SK-N-DZ (cell line): ENCODE data around the gene OR52K1.
"Not testable (repeated sequence)": the region's sequence is repeated elsewhere in the genome, so short reads cannot be mapped to it uniquely, and the experiment has no call there.

Source experiments
- DNase-seq: peaks from one replicate; pipeline ENCODE4 v3.0.0-alpha.2; 2015; ENCODE audit warnings: low spot score

OR52K1 gene

DNA sequence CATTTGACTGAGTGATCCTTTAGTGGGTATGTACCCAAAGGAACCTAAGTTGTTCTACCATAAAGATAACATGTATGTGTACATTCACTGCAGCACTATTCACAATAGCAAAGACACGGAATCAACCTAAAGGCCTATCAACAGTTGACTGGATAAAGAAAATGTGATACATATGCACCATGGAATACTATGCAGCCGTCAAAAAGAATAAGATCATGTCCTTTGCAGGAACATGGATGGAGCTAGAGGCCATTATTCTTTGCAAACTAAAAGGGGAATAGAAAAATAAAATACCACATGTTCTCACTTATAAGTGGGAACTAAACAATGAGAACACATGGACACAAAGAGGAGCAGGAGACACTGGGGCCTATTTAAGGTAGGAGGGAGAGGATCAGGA is 9.0 kb downstream of the OR52K1 start:
- not testable (repeated sequence) for DNase-seq

DNA sequence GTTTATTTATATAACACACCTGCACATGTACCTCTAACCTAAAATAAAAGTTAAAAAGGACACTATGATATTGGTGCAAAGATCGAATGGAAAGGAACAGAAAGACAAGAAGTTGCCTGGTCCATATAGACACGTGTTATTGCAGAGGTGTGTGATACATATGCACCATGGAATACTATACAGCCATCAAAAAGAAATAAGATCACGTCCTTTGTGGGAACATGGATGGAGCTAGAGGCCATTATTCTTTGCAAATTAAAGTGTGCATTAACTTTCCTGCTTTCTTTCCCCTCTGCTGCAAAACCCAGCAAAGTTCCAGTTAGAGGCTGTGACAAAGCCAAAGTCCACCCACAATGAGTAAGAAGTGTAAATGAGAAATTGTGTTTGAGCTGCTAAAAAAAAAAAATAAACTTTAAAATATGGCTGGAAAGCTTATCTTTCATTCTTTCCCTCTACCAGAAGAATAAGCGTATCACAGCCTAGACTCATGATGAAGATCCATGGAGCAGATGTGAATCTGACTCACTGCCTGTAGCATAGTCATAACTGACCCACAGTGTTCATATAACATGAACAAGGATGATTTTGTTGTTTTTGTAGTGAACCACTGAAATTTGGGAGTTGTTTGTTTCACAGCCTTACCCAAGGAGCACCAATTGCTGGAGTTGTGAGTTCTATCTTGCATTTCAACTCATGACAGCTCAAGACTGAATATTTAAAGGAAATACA is 9.6 kb downstream of the OR52K1 start:
- DNase-seq, result no peak

DNA sequence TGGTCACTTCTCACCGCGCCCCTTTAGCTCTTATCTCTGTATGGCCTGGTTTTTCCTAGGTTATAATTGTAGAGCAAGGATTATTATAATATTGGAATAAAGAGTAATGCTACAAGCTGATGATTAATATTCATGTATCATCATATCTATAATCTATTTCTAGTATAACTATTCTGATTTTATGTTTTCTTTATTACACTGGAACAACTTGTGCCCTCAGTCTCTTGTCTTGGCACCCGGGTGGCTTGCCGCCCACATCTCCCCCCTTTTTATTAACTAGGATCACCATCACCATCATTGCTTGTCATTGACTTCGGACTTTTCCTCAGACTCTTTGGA is 11.0 kb downstream of the OR52K1 start:
- no peak for DNase-seq

DNA sequence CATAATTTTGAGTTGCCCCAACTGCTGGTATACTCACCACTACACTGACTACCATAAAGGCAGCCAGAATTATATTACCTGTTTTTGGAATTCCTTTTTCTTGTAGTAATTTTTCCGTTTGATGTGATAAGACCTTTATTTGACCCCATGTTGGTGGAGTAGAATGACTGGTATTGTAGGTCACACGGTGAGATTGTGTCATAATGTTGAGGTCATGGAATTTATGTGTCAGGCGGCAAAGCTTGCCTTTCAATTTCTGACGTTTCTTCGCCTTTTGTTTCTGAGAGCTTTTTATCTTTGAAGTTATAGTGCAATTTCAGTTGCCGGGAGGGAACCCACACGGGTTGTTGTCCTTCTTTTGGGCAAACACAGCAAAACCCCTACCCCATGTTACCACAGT is 13.0 kb downstream of the OR52K1 start:
- no peak for DNase-seq

DNA sequence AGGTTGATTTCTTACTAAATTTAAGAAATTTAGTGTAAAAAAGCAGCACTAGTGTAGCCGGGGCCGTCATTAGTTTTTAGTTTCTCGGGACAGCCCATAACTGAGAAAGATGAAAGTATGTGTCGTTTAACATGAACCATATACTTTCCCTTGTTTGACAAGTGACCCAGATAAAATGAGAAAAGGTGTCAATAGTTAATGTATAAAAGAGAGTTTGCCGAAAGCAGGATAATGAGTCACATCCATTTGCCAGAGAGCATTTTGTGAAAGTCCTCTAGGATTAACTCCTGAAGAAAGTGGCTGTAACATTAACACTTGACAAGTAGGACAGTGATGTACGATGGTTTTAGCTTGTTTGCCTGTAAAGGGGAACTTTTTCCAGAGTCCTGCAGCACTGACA is 13.5 kb downstream of the OR52K1 start:
- DNase-seq, result no peak

DNA sequence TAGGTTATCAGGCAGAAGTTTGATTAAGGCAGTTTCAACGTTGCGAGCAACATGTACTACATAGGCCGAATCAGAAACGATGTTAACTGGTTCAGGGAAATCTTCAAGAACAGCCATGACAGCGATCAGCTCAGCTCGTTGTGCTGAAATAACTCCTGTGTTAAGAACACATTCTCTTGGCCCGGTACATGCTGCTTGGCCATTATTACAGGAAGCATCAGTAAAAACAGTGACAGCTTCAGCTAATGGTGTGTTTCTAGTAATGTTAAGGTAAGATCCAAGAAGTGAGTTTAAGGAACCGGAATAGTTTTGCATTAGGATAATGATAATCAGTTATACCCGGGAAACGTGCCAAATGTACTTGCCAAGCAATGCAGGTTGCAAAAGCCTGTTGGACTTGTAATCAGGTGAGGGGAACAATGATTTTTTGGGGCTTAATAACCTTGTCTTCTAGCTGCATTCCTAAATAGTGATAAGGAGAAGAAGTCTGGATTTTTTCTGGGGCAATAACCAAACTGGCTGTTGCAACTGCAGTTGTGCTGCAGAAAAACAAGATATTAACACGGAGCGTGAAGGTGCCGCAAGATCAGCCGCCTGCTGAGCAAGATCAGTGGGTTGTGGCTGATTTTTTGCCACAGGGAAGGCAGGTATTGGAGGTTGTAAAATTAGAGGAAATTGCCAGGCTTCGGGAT is 14.3 kb downstream of the OR52K1 start:
- no peak for DNase-seq

DNA sequence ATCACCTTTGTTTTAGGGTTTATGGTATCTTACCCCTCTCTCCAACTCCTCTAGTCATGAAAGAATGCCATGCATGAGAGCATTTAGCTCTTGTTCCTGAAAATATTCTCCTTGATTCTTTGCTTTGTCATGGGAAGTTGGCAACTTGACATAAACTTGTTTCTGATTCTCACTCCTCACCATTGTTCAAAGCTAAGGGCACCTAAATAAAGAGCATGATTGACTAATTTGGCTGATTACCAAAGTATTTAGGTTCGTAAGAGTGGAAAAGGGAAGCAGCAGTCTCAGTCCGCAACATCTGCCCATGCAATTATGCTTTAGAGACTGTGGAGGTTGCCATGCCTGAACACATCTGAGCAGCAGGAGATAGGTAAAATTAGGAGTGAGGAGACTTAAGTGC is 26.4 kb downstream of the OR52K1 start:
- DNase-seq, result no peak

DNA sequence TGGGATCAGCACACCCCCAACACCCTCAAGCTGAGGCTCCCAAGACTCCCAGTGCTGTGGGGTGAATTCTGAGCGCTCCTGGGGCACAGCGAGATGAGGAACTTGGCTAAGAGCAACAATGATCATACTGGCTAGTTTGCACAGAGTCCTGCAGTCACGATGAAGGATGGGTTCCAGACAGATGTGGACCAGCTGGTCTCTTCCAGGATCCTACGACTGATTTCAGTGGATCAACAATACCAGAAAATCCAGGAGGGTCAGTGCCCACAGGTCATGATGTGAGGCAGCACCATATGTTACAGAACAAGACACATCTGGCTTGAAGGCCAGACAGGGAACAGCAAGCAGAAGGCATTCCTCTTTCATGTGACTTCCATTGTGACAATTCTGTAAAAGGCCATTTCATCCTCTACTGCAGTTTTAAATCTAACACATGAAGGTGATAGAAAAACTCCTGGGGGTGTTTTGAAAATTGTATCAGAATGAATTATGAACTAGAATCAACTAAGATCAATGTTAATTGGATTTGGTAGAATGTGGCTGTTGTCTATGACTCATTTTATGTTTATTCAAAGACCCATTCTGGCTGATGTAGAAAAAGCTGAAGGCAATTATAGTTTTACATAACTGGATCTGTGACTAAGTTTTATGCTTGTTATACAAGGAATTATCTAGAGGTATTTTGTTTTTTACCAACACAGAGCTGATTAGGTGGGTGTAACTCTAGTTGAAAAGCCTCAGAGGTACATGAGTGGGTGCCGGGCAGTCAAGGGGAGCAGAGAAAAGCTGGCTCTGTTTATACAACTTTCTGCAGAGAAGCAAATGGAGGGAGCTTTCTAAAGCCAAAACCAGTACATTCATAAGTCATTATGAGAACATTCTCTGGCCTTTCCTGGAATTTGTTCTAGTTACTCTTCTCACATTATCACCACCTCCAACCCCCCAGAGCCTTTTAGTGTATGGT is 29.1 kb downstream of the OR52K1 start:
- no peak for DNase-seq

DNA sequence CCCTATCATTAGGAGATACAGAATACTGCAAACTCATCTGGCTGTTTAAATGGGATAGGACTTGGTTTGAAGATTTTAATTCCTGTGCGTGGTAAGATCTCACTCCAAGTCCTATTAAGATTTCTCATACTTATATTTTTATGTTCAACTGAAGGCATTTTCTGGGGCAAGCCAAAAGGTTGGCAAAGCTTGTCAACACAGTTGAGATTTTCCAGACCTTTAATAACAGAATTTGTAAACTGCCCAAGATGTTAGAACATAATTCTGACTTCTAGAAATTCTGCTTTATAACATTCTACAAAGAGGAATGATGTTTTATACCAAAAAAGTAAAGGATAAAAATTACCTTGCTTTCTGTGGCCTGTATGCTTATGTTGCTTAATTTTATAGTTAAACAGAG is 31.8 kb downstream of the OR52K1 start:
- no peak for DNase-seq

DNA sequence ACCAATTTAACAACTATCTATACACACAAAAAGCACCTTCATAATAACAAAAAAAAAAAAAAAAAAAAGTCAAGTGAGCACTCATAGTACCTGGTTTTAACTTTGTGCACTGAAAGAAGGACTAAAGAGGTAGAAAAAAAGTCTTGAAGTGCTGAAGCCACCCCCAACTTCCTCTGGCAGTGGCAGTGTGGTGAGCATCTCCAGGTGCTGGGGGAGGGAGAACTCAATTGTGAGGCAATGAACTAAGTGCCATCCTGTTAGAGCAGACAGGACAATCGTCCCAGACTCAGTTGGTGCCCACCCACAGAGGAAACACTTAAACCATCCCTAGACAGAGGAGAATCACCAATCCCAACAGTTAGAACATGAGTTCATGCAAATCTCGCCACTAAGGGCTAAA is 39.9 kb downstream of the OR52K1 start:
- no peak for DNase-seq

DNA sequence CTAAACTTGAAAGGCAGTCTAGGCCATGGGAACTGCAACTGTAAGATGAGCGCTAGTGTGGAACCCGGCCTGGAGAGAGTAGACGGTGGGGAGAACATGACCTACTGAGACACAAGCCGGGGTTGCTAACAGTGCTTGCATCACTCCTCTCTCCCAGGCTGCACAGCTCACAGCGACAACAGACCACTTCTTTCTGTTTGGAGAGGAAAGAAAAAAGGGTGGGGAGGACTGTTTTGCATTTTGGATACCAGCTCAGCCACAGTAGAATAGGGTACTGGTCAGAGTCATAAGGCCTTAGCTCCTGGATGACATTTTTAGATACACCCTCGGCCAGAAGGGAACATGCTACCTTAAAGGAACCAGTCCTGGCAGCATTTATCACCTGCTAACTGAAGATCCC is 40.3 kb downstream of the OR52K1 start:
- DNase-seq, result no peak

DNA sequence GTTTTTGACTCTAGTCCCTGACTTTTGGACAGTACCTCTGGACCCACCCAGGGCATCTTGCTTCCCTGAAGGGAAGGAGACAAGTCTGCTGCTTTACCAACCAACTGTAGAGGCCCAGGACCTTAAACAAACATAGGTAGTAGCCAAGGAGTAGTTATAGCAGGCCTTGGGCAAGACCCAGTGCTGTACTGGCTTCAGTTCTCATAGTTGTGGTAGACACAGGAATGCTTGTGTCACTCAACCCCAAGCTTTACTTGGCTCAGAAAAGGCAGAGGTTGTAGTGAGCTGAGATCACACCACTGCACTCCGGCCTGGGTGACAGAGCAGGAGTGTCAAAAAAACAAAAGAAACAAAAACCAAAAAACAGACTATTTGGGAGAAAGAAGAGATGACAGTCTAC is 41.2 kb downstream of the OR52K1 start:
- no peak for DNase-seq

DNA sequence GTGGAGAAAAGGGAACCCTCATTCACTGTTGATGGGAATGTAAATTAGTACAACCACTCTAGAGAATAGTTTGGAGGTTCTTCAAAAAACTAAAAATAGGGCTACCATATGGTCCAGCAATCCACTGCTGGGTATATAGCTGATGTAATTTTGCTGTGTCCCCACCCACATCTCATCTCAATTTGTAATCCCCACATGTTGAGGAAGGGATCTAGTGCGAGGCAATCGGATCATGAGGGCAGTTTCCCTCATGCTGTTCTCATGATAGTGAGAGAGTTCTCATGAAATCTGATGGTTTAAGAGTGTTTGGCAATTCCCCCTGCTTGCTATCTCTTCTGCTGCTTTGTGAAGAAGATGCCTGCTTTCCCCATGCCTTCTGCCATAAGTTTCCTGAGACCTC is 45.5 kb downstream of the OR52K1 start:
- no peak for DNase-seq

DNA sequence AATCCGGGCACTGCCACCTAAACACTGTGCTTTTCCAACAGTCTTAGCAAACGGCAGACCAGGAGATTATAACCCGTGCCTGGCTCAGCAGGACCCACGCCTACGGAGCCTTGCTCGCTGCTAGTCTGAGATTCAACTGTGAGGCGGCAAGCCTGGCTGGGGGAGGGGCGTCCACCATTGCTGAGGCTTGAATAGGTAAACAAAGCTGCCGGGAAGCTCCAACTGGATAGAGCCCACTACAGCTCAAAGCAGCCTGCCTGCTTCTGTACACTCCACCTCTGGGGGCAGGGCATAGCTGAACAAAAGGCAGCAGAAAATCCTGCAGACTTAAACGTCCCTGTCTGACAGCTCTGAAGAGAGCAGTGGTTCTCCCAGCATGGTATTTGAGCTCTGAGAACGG is 49.2 kb downstream of the OR52K1 start:
- DNase-seq, result peak; percentile 5

DNA sequence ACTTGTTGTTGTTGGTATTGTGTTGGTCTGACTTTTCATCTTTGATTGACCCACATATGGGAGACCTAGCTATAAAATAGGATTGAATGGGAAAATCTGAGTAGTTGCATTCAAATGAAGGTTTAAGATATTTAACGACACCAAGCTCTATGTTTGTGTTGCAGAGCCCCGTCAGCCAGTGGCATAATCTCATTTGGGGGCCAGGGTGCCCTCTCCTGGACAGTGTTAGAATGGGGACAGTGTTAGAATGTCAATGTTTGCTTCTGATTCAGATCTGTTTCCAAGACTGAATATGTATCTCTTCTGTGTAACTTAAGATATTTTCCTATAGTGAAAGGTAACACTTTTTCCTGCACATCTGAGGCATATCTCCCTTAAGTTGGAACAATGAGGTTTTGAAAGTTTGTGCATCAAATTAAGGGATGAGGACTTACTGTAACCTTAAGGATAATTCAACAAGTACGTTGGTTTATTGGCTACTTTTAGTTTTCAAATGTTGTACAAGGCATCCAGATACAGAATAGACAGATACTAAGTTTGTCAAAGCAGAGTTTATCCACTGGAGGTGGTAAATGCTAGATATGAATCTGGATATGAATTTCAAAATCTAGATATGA is 57.3 kb downstream of the OR52K1 start:
- DNase-seq, result no peak

DNA sequence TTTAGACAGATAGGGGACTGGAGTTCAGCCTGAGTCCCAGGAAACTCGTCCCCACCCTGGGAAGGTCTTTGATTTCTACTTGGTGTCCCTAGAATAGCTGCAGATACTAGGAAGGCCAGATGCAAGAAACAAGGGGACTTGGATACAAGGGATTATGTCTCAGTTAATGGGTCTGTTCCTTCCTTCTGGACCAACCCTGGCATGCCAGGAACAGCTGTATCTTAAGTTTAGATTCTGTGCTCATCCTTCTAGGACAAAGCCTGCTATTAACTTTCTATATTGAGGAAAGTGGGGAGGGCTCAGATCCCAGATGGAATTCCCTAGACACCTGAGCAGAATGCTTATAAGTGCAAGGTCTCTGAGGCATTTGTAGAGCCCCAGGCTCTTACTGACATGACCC is 58.6 kb downstream of the OR52K1 start:
- DNase-seq, result no peak
